Glutamatergic neuron (in vitro differentiated cells): ENCODE measurements around the gene PTPRJ. TPM values are rescaled to one million over a fixed set of nuclear protein-coding genes. Genes with fewer than 3 reads are reported as not detected.

Source experiments
- DNase-seq: peaks from one replicate; pipeline ENCODE4 v3.0.0; 2022
- H3K27ac Mint-ChIP-seq: one replicate; pipeline ENCODE4 v1.8.0; 2020; ENCODE audit warnings: mild to moderate bottlenecking, mixed read lengths, inconsistent platforms; ENCODE audit not compliant: unreplicated experiment
- H3K27me3 Mint-ChIP-seq: one replicate; pipeline ENCODE4 v1.8.0; 2020; ENCODE audit warnings: mild to moderate bottlenecking, moderate library complexity, mixed read lengths, inconsistent platforms; ENCODE audit not compliant: unreplicated experiment
- H3K36me3 Mint-ChIP-seq: one replicate; pipeline ENCODE4 v1.8.0; 2020; ENCODE audit warnings: mild to moderate bottlenecking, mixed read lengths, inconsistent platforms; ENCODE audit not compliant: unreplicated experiment
- H3K4me1 Mint-ChIP-seq: one replicate; pipeline ENCODE4 v1.8.0; 2020; ENCODE audit warnings: mild to moderate bottlenecking, low read depth, mixed read lengths, inconsistent platforms; ENCODE audit not compliant: unreplicated experiment
- H3K4me3 Mint-ChIP-seq: one replicate; pipeline ENCODE4 v1.8.0; 2020; ENCODE audit warnings: mild to moderate bottlenecking, mixed read lengths, inconsistent platforms; ENCODE audit not compliant: unreplicated experiment
- H3K9me3 Mint-ChIP-seq: one replicate; pipeline ENCODE4 v1.8.0; 2020; ENCODE audit warnings: mild to moderate bottlenecking, moderate library complexity, mixed read lengths, inconsistent platforms; ENCODE audit not compliant: unreplicated experiment
- total RNA-seq: library from RNA; stranded (reverse); fragmentation: NEBNext Ultra II Directional; extraction: Animal tissue kit (Norgen Biotek cat#: 25700); gene quantifications from one replicate; pipeline ENCODE4 v1.2.1, GENCODE V29; 2021; ENCODE audit not compliant: unreplicated experiment
- TF ChIP-seq, protein P1 (sequence below): fragments of 200-600 bp; sonication (generic); IDR thresholded peaks from one replicate; pipeline ENCODE4 v1.5.0; 2021; ENCODE audit not compliant: partially characterized antibody, unreplicated experiment

PTPRJ gene
- total RNA-seq, 1 donor from 2014 or later: 2.4 TPM

DNA sequence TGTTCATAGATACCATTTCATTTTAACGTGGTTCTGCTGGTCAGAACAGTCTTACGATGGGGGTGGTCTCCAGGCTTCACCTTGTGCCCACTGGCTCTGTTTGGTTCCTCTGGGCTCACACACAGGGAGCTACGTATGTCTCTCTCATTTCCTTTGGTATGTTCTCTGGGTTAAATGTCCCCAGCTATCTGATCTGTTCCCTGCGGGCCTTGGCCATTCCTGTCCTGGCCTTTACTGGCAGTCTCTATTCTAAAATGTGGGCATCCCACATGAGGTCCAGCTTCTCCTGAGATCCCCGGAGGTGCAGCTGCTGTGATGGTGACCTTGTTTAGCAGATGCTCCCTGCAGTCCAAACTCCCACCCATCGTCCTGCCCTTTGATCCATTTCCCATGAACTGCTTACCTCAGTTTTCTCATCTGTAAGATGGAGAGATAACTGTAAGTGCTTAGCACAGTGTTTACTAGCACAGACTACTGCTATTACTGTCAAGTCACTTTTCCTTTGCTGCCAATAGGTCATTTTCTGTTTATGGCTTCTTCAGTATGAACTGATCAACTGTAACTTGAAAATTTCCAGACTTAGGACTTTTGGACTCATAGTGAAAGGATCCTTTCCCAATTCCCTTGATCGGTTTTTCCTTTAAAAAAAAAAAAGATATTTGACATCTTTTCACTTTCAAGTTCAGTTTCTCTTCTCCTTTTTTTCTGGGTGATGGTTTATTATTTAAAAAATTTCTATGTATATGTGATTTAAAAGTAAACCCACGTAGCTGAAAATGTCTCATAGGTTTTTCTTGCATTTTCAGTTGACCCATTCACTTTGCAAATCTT lies 92.9 kb downstream of the PTPRJ start:
- H3K36me3 Mint-ChIP-seq: no peaks in the 10 kb centered on the region
- no peaks in the 10 kb centered on the region for H3K4me1 Mint-ChIP-seq
- no peak overlapping the region for H3K4me3 Mint-ChIP-seq
- no peak overlapping the region for H3K27ac Mint-ChIP-seq
- TF ChIP-seq, protein P1, sequence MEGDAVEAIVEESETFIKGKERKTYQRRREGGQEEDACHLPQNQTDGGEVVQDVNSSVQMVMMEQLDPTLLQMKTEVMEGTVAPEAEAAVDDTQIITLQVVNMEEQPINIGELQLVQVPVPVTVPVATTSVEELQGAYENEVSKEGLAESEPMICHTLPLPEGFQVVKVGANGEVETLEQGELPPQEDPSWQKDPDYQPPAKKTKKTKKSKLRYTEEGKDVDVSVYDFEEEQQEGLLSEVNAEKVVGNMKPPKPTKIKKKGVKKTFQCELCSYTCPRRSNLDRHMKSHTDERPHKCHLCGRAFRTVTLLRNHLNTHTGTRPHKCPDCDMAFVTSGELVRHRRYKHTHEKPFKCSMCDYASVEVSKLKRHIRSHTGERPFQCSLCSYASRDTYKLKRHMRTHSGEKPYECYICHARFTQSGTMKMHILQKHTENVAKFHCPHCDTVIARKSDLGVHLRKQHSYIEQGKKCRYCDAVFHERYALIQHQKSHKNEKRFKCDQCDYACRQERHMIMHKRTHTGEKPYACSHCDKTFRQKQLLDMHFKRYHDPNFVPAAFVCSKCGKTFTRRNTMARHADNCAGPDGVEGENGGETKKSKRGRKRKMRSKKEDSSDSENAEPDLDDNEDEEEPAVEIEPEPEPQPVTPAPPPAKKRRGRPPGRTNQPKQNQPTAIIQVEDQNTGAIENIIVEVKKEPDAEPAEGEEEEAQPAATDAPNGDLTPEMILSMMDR: no peak
- H3K27me3 Mint-ChIP-seq: no peaks in the 10 kb centered on the region
- DNase-seq: no peak
- no peaks in the 10 kb centered on the region for H3K9me3 Mint-ChIP-seq

DNA sequence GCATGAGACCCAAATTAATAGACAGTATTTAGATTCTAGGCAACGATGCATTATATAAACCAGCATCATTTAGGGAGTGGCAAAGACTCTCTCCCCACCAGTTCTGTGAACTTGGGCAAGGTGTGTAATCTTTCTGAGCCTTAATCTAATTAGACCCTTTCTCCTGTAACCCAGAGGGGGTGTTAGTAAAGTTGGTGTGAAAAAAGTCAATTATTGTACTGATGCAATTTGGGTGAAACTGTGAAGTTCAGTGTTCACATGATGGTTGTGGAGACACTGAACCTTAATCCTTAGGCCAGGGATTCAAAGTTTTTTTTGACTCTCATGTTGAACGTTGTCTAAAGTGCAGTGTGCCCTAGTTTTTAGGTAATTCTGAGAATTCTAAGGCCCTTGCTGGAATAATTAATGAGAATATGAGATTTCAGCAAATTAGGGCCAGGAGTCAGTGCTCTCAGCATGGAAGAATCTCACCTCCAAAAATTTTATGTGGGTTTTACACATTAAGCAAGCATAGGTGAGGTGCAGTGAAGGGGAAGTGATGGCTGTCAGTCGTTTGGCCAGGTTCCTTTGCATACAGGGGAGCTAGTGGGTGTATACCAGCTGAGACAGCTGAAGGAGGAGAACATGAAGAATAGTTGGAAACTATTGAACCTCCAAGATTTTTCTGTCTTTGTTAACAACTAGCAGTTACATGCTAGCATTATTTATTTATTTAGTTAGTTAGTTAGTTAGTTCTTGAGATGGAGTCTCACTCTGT lies 94.2 kb downstream of the PTPRJ start:
- H3K4me1 Mint-ChIP-seq: no peaks in the 10 kb centered on the region
- no peak for DNase-seq
- H3K27ac Mint-ChIP-seq: no peak overlapping the region
- no peaks in the 10 kb centered on the region for H3K36me3 Mint-ChIP-seq
- TF ChIP-seq, protein P1: no peak
- no peak overlapping the region for H3K4me3 Mint-ChIP-seq
- H3K27me3 Mint-ChIP-seq: no peaks in the 10 kb centered on the region
- H3K9me3 Mint-ChIP-seq: peaks cover 1% of the 10 kb centered on the region

GRCh38 chr11:48075637-48076036 lies 95.3 kb downstream of the PTPRJ start:
- H3K4me3 Mint-ChIP-seq: no peak overlapping the region
- H3K27me3 Mint-ChIP-seq: no peaks in the 10 kb centered on the region
- H3K36me3 Mint-ChIP-seq: no peaks in the 10 kb centered on the region
- H3K4me1 Mint-ChIP-seq: no peaks in the 10 kb centered on the region
- peaks cover 1% of the 10 kb centered on the region for H3K9me3 Mint-ChIP-seq
- no peak overlapping the region for H3K27ac Mint-ChIP-seq
- DNase-seq: no peak
- TF ChIP-seq, protein P1: no peak

DNA sequence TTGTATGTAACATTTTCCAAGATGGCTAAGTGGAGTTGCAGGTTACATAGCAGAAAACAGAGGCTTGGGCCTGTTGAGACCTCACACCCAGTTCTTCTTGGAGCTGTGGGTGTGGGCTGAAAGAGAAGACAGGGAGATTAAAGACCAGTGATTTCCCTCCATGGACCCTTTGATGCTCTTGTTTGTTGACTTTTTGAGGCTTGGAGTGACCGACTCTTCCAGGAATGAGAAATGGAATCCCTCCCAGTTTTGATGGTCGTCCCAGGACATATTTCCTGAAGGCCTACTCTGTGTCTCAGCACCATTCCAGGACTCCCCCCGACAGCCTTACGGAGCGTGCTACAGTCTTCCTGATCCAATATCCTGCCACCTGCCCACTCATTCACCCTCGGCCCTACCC lies 96.9 kb downstream of the PTPRJ start:
- H3K27me3 Mint-ChIP-seq: no peaks in the 10 kb centered on the region
- H3K36me3 Mint-ChIP-seq: no peaks in the 10 kb centered on the region
- peaks cover 1% of the 10 kb centered on the region for H3K9me3 Mint-ChIP-seq
- TF ChIP-seq, protein P1: no peak
- DNase-seq: no peak
- H3K4me3 Mint-ChIP-seq: no peak overlapping the region
- H3K4me1 Mint-ChIP-seq: no peaks in the 10 kb centered on the region
- no peak overlapping the region for H3K27ac Mint-ChIP-seq

- no peak for DNase-seq
- H3K27me3 Mint-ChIP-seq: no peaks in the 10 kb centered on the region
- peaks cover 1% of the 10 kb centered on the region for H3K9me3 Mint-ChIP-seq
- H3K27ac Mint-ChIP-seq: no peak overlapping the region
- no peak overlapping the region for H3K4me3 Mint-ChIP-seq
- H3K4me1 Mint-ChIP-seq: no peaks in the 10 kb centered on the region
- no peaks in the 10 kb centered on the region for H3K36me3 Mint-ChIP-seq
- TF ChIP-seq, protein P1: no peak
These were observed 98.3 kb downstream of the PTPRJ start for GRCh38 chr11:48078689-48079088.
